Measurements from ENCODE around the gene HAGHL. TPM values are rescaled to one million over a fixed set of nuclear protein-coding genes. Genes with fewer than 3 reads are reported as not detected.
"Not testable (repeated sequence)": the region's sequence is repeated elsewhere in the genome, so short reads cannot be mapped to it uniquely, and the experiment has no call there.

Gene HAGHL
- total RNA-seq, 1 donor, result 10.6 TPM

DNA sequence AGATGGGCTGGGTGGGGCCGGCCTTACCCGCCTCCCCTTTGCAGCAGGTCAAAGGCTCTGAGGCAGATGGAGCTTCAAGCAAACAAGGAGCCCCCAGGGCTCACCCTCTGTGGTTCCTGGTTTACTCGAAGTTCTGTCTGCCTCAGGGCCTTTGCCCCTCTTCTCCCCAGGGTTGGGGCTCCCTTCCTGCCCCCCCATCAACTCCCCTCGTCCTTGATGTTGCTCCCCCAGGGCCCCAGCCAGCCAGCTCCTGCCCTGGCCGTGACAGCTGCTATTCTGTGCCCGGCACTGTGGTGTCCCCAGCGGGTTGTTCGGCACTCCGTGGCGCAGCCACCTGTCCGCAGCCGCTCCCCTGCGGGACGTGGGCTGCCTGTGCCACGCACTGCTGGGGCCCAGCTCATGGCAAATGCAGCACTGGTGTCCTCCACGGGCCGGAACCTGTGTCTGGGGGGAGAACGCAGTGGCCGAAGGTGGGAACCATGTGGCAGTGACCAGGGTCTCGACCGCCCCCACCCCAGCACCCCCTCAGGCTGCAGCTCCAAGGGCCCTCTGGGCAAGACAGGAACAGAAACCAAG is 16.3 kb upstream of the HAGHL start:
- H3K4me3 ChIP-seq (ENCODE audit: low read depth, low read length), result no peak overlapping the region
- TF ChIP-seq, protein P1, sequence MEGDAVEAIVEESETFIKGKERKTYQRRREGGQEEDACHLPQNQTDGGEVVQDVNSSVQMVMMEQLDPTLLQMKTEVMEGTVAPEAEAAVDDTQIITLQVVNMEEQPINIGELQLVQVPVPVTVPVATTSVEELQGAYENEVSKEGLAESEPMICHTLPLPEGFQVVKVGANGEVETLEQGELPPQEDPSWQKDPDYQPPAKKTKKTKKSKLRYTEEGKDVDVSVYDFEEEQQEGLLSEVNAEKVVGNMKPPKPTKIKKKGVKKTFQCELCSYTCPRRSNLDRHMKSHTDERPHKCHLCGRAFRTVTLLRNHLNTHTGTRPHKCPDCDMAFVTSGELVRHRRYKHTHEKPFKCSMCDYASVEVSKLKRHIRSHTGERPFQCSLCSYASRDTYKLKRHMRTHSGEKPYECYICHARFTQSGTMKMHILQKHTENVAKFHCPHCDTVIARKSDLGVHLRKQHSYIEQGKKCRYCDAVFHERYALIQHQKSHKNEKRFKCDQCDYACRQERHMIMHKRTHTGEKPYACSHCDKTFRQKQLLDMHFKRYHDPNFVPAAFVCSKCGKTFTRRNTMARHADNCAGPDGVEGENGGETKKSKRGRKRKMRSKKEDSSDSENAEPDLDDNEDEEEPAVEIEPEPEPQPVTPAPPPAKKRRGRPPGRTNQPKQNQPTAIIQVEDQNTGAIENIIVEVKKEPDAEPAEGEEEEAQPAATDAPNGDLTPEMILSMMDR (IDR thresholded peaks at IDR 0.05; ENCODE audit: insufficient read depth, low read length), result no peak
- DNase-seq (ENCODE audit: low read depth), result no peak

DNA sequence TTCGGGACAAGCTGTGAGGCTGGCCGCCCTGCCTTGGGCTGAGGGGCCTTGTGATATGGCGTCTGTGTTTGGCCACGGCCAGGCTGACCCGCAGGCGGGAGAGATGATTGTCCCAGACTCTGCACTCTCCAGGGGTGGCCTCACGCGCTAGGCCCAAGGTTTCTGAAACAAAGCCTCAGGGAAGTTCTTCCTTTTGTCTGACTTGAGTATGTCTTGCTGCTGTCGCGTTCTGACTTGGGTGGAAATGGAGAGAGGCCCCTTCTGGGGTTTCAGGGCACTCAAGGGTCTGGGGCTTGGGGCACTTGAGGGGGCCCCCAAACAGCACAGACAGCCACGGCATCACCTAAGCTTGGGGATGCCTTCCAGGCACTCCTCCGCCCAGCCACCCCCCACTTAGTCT is 15.8 kb upstream of the HAGHL start:
- no peak overlapping the region for H3K4me3 ChIP-seq (ENCODE audit: low read depth, low read length)
- TF ChIP-seq, protein P1 (IDR thresholded peaks at IDR 0.05; ENCODE audit: insufficient read depth, low read length), result no peak
- DNase-seq (ENCODE audit: low read depth), result no peak

DNA sequence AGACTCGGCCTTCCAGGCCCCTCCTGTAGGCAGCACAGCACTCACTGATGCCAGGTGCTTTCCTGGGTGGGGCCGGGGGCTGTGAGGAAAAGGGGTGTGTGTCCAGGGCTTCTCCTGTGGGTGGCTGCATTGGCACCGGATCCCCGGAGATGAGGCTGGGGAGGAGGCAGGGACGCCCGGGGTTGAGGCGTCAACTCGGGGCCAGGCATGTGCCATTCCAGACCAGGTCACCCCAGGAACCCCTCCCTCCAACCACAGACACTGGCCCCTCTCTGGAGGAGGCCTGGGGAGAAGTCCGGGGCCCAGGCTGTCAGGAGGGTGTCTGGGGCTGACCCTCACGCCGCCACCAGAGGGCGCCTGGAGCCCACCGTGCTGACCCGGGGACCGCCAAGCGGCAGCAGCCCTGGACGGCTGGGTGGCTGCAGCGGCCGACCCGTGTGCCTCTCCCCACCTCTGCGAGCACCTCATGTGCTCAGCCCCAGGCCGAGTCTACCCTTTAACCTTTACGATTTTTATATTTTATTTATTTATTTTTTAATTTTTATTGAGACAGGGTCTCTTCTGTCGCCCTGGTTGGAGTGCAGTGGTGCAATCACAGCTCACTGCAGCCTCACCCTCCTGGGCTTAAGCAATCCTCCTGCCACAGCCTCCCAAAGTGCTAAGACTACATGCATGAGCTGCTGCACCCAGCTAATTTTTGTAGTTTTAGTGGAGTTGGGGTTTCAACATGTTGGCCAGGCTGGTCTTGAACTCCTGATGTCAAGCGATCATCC is 15.2 kb upstream of the HAGHL start:
- TF ChIP-seq, protein P1 (IDR thresholded peaks at IDR 0.05; ENCODE audit: insufficient read depth, low read length), result peak; percentile 85
- no peak overlapping the region for H3K4me3 ChIP-seq (ENCODE audit: low read depth, low read length)
- DNase-seq (ENCODE audit: low read depth), result peak; percentile 61

DNA sequence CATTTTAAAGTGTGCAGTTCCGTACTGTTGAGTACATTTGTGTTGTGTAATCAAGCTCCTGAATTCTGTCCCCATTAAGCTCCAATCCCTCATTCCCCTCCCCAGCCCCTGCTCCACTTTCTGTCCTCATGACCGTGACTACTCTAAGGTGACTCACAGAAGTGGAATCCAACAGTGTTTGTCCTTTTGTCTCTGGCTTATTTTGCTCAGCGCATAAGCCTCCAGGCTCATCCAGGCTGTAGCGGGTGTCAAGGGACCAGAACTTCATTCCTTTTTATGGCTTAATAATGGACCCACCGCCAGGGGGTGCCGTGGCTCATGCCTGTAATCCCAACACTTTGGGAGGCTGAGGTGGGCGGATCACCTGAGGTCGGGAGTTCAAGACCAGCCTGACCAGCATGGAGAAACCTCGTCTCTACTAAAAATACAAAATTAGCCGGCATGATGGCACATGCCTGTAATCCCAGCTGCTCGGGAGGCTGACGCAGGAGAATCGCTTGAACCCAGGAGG is 14.1 kb upstream of the HAGHL start:
- TF ChIP-seq, protein P1 (IDR thresholded peaks at IDR 0.05; ENCODE audit: insufficient read depth, low read length), result peak; percentile 47
- peak; percentile 88 for DNase-seq (ENCODE audit: low read depth)
- H3K4me3 ChIP-seq (ENCODE audit: low read depth, low read length), result not testable (repeated sequence)

DNA sequence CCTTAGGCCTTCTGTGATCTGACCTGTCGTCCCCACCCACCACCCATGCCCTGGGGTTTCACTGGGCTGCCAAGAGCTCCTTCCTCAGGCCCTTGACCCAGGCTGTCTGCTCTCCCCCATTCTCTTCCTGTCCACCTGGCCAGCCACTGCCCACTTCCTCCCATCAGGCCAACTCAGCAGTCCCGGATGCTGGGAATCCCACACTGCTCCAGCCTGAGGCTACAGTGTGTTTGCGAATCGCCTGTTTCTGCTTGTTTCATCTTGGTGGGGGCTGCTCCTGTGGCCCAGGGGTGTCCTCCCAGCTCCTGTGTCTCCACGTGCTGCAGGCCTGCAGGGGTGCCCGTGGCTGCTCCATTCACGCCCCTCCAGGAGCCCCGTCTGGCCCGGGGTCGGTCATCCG is 12.8 kb upstream of the HAGHL start:
- DNase-seq (ENCODE audit: low read depth), result no peak
- TF ChIP-seq, protein P1 (IDR thresholded peaks at IDR 0.05; ENCODE audit: insufficient read depth, low read length), result no peak
- H3K4me3 ChIP-seq (ENCODE audit: low read depth, low read length), result no peak overlapping the region

DNA sequence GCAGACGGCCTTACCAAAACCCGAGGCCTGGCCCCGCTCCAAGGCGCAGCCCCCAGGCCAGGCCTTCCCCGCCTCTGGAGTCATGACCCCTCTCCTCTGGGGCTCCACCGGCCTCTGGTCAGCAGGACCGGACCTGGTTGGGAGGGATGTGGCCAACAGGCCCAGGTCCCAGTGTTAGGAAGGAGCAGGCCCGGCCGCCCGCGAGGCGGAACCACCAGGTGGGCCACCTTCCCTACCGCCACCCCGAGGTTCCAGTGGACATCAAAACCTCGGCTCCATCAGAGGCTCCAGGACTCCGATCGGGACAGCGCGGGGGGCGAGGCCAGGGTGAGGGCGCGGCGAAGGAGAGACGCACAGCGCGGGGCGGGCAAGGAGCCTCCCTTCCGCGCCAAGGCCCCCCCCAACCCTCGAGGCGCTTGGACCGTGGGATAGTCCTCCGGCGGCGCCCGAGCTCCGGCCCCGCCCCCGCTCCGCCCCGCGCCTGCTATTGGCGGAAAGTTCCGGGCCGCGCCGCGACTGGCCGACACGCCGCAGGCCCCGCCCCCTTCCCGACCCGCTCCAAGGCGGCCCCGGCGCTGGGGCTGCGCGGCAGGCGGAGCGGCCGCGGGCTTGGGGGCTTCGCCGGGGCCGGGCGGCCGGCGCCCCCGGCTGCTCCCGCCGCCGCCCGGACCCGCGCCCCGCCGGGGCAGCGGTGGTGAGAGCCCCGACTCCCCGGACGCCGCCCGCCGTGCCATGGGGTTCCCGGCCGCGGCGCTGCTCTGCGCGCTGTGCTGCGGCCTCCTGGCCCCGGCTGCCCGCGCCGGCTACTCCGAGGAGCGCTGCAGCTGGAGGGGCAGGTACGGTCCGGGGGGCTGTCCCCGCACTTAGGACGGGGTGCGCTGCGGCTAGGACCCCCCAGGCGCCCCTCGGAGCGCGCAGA is 12.1 kb upstream of the HAGHL start, which contains the start of gene METRN:
Gene METRN (plus strand): TSS at position 561 of the 919 bp plus-strand sequence. CDS start 172 bp downstream, at position 733.
- TF ChIP-seq, protein P1 (IDR thresholded peaks at IDR 0.05; ENCODE audit: insufficient read depth, low read length), result no peak
- DNase-seq (ENCODE audit: low read depth), result peak; percentile 74
- H3K4me3 ChIP-seq (ENCODE audit: low read depth, low read length), result peak within 1 kb of the TSS; percentile 72

All from fibroblast of the aortic adventitia (primary cell).